Thyroid gland (tissue), 4 donors: ENCODE data around the gene MS4A6A. TPM values are rescaled to one million over a fixed set of nuclear protein-coding genes. Genes with fewer than 3 reads are reported as not detected.

Experiments used
- DNase-seq, 2 donors: peaks; one replicate each; pipeline ENCODE4 v3.0.0-alpha.2; 2019
- H3K27ac ChIP-seq, 3 donors: fragments of 200-600 bp; sonication (generic); 1 replicate in 2 of 3; 2 replicates in 1 of 3; pipeline ENCODE4 v1.5.1; 2016 to 2019; ENCODE audit warnings: mild to moderate bottlenecking in 1 of 3, moderate library complexity in 1 of 3
- H3K27me3 ChIP-seq: fragments of 200-600 bp; sonication (generic); one replicate; pipeline ENCODE4 v1.5.1; 2019
- H3K36me3 ChIP-seq, 2 donors: fragments of 200-600 bp; sonication (generic); one replicate each; pipeline ENCODE4 v1.5.1; 2016 to 2019
- H3K4me1 ChIP-seq, 2 donors: fragments of 200-600 bp; sonication (generic); one replicate each; pipeline ENCODE4 v1.5.1; 2017 to 2019
- H3K4me3 ChIP-seq, 3 donors: fragments of 200-600 bp; sonication (generic); replicated peaks in 1 of 3; 1 replicate in 2 of 3; 2 replicates in 1 of 3; pipeline ENCODE4 v1.5.1; 2016; ENCODE audit warnings: mild to moderate bottlenecking in 1 of 3
- H3K9me3 ChIP-seq: fragments of 200-600 bp; sonication (generic); one replicate; pipeline ENCODE4 v1.5.1; 2017
- POLR2A ChIP-seq, 2 donors: fragments of 450-650 bp; IDR thresholded peaks; one replicate each; pipeline ENCODE4 v1.6.1; 2017; ENCODE audit warnings: antibody characterized with exemption in 2 of 2, mild to moderate bottlenecking in 2 of 2, moderate library complexity in 1 of 2
- WGBS, 2 donors: methylation state at CpG; one replicate each; pipeline ENCODE4 v1.1.5; 2017; 5-methylcytosine and 5-hydroxymethylcytosine counted together
- intact Hi-C: fragments of 100-400 bp; cut with DNase I; formaldehyde crosslinking; loops from one replicate; pipeline ENCODE4 v1.15.1; 2023
- microRNA-seq: library from miRNA; unstranded; fragments of <30 nt; microRNA quantifications from one replicate; pipeline ENCODE4, GENCODE V29; 2016
- small RNA-seq: library from RNA; depleted of rRNA; stranded (forward); fragments of <200 nt; gene quantifications from one replicate; pipeline ENCODE3, GENCODE V24; 2016
- total RNA-seq, 4 donors: library from RNA; depleted of rRNA; stranded (reverse); fragments of >200 nt; gene quantifications; one replicate each; pipeline ENCODE4 v1.2.3, GENCODE V29; 2016
- TF ChIP-seq, protein P1 (sequence below), 6 experiments: fragments of 200-600 bp in 3 of 6; fragments of 450-650 bp in 3 of 6; sonication (generic) in 3 of 6; IDR thresholded peaks; one replicate each; pipeline ENCODE4 v1.5.1; 2016 to 2019; ENCODE audit warnings: antibody characterized with exemption in 6 of 6, mild to moderate bottlenecking in 2 of 6, inconsistent platforms in 1 of 6, moderate library complexity in 1 of 6

Gene MS4A6A
- total RNA-seq, 4 donors from 2014 or later, result 12.1 to 51.6 (median 36.9) TPM

DNA sequence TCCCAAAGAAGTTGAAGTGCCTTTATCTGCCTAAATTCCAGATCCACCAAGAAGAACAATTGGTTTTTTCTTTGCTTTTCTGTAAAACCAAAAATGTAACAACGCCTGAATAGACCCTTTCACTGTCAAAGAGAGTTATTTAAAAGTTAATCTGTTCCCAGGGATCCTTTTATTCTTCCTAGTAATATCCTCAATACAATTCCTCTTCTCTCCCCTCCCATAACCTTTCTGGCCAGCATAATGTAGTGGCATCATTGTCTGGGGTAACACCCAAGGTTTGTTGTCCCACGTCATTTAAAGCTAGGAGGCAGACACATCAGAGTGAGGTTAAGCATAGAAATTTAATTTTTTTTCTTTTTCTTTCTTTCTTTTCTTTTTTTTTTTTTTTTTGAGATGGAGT is 54.5 kb downstream of the MS4A6A start:
- H3K4me3 ChIP-seq, result no peak overlapping the region
- no peak for DNase-seq
- H3K9me3 ChIP-seq, result no peaks in the 10 kb centered on the region
- WGBS, 2 donors, result 88 to 91% methylated on average over 2 of the region's 2 CpGs
- intact Hi-C loops, result no loop called here
- H3K36me3 ChIP-seq, result no peaks in the 10 kb centered on the region
- no peaks in the 10 kb centered on the region for H3K4me1 ChIP-seq
- H3K27me3 ChIP-seq, result no peaks in the 10 kb centered on the region
- no peak overlapping the region for H3K27ac ChIP-seq
- TF ChIP-seq POLR2A (IDR thresholded peaks at IDR 0.05), result no peak
- TF ChIP-seq, protein P1, sequence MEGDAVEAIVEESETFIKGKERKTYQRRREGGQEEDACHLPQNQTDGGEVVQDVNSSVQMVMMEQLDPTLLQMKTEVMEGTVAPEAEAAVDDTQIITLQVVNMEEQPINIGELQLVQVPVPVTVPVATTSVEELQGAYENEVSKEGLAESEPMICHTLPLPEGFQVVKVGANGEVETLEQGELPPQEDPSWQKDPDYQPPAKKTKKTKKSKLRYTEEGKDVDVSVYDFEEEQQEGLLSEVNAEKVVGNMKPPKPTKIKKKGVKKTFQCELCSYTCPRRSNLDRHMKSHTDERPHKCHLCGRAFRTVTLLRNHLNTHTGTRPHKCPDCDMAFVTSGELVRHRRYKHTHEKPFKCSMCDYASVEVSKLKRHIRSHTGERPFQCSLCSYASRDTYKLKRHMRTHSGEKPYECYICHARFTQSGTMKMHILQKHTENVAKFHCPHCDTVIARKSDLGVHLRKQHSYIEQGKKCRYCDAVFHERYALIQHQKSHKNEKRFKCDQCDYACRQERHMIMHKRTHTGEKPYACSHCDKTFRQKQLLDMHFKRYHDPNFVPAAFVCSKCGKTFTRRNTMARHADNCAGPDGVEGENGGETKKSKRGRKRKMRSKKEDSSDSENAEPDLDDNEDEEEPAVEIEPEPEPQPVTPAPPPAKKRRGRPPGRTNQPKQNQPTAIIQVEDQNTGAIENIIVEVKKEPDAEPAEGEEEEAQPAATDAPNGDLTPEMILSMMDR (IDR thresholded peaks at IDR 0.05), result no peak

DNA sequence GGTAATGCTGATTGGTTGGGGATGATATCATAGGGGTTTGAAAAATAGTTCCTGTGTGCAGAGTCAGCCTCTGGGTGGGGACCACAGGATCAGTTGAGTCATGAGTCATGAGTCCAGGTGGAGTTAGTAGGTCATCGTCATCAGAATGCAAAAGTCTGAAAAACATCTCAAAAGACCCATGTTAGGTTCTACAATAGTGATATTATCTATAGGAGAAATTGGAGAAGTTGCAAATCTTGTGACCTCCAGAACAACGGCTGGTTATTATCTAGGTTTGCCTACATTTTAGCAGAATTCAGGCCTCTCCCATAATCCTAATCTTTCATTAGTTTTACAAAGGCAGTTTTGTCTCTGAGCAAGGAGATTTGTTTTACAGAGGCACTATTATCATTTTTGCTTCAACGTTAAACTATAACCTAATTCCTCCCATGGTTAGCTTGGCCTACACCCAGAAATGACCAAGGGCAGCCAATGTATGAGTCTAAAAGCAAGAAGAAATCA is 55.5 kb downstream of the MS4A6A start:
- Histone ChIP-seq H3K36me3 (no peaks in the 10 kb centered on the region), H3K9me3 (no peaks in the 10 kb centered on the region), H3K4me1 (no peaks in the 10 kb centered on the region), H3K27me3 (no peaks in the 10 kb centered on the region), H3K4me3 (no peak overlapping the region), H3K27ac (no peak overlapping the region)
- no peak for TF ChIP-seq POLR2A (IDR thresholded peaks at IDR 0.05)
- TF ChIP-seq, protein P1 (IDR thresholded peaks at IDR 0.05), result no peak
- 79 to 83% methylated on average over 3 of the region's 3 CpGs for WGBS, 2 donors
- intact Hi-C loops, result no loop called here
- no peak for DNase-seq

DNA sequence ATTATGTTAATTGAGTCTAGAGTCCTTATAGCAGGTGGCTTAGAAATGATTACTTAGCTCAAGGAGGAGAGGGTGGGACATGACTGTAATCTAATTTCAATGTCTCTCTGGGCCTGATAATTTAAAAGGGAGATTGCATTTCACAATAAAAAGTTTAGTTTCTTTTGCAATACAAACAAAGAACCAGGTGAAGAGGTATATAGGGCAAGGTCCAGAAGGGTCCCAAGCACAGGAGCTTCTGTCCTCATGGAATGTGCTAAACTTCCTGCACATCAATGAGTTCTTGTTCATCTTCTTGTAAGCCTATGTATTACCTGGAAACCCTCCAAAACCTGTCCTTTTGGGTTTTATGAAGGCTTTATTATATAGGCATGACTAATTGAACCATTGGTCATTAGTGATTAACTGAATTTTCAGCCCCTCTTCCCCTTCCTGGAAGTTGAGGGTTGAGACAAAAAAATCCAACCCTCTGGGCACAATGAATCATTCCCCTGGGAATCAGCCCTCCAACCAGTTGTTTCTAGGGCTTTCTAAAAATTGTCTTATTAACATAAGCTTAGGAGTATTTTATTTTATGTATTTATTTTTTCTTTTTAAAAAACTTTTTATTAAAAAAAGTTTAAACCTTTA is 56.8 kb downstream of the MS4A6A start:
- intact Hi-C loops, result no loop called here
- no peak for DNase-seq
- Histone ChIP-seq H3K4me1 (no peaks in the 10 kb centered on the region), H3K9me3 (no peaks in the 10 kb centered on the region), H3K27ac (no peak overlapping the region), H3K4me3 (no peak overlapping the region), H3K36me3 (no peaks in the 10 kb centered on the region), H3K27me3 (no peaks in the 10 kb centered on the region)
- TF ChIP-seq, protein P1 (IDR thresholded peaks at IDR 0.05), result no peak
- no peak for TF ChIP-seq POLR2A (IDR thresholded peaks at IDR 0.05)

DNA sequence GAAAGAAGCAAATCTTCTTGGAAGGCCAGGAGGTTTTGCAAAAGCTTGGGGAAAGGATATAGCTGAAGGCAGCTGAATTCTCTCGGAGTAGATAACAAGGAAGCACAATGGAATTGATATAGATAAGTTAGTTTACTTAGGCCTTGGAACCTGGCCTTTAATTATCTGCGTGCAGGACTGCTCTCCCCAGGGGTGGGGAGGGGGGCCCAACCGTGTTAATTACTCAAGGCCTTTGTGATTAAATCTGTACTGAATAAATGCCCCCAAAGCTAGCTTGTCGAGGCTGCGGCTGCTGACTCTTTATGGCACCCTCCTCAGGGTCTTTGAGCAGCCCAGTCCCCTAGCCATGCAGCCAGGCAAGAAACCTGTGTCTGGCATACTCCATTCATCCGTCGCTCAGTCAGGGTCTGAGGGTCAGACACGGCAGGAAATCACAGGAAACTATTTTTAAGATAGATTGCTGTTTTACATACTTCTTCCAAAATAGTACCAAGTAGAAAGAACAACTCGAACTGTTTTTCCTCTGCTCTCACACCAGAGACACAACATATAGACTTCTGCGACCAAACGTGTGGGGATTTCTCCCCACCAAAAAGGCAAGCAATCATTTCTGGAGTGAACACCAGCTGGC is 58.0 kb downstream of the MS4A6A start:
- WGBS, 2 donors, result 57 to 62% methylated on average over 11 of the region's 11 CpGs
- DNase-seq, result no peak

More for the DNA sequence above, 58.0 kb downstream of the MS4A6A start:
- no peak for TF ChIP-seq POLR2A (IDR thresholded peaks at IDR 0.05)
- TF ChIP-seq, protein P1 (IDR thresholded peaks at IDR 0.05), result no peak
- H3K27ac ChIP-seq, result no peak overlapping the region
- H3K4me1 ChIP-seq, result no peaks in the 10 kb centered on the region
- no peaks in the 10 kb centered on the region for H3K27me3 ChIP-seq
- intact Hi-C loops, result no loop called here
- H3K9me3 ChIP-seq, result no peaks in the 10 kb centered on the region
- no peak overlapping the region for H3K4me3 ChIP-seq
- H3K36me3 ChIP-seq, result no peaks in the 10 kb centered on the region

Small RNAs within 50 kb of the gene (microRNA-seq; reads per million reads assigned to microRNA genes)
- not detected for gene MIR6503

Small RNAs within 50 kb of the gene (small RNA-seq; reads per million reads assigned to genes)
- gene MIR6503, result 0.28 reads per million

Other genes with a start within 250 kb of the MS4A6A start
- not detected for gene OOSP1, start 244.7 kb downstream of the MS4A6A start, total RNA-seq
- not detected for gene OOSP4A, start 219.1 kb downstream of the MS4A6A start, total RNA-seq
- not detected for gene OOSP4B, start 165.9 kb downstream of the MS4A6A start, total RNA-seq
- gene OOSP2, start 142.7 kb downstream of the MS4A6A start, total RNA-seq, result not detected
- not detected for gene MS4A3, start 126.4 kb downstream of the MS4A6A start, total RNA-seq
- gene MS4A2, start 94.4 kb downstream of the MS4A6A start, total RNA-seq, result under 1 TPM in 3 of 4 donors, not detected in 1; 0.33 to 0.96 (median 0.39) TPM
- gene MS4A4E, start 60.1 kb upstream of the MS4A6A start, total RNA-seq, result under 1 TPM in 2 of 4 donors, not detected in 2; 0.56 to 0.73 TPM
- 10 to 100 TPM in 1 of 4 donors, 1 to 10 TPM in 3; 4.1 to 53.9 (median 7.9) TPM for gene MS4A4A, start 97.6 kb upstream of the MS4A6A start, total RNA-seq
- not detected for gene MS4A6E, start 144.2 kb upstream of the MS4A6A start, total RNA-seq
- 10 to 100 TPM in 1 of 4 donors, 1 to 10 TPM in 3; 6.1 to 44.2 (median 7.0) TPM for gene MS4A7, start 195.4 kb upstream of the MS4A6A start, total RNA-seq
- 1 to 10 TPM in 2 of 4 donors, under 1 TPM in 2; 0.49 to 1.6 (median 0.92) TPM for gene MS4A14, start 213.4 kb upstream of the MS4A6A start, total RNA-seq
- not detected for gene MS4A5, start 246.5 kb upstream of the MS4A6A start, total RNA-seq